ENCODE data around the gene ENOX1.
"Not testable (repeated sequence)": the region's sequence is repeated elsewhere in the genome, so short reads cannot be mapped to it uniquely, and the experiment has no call there.

ENOX1 gene

DNA sequence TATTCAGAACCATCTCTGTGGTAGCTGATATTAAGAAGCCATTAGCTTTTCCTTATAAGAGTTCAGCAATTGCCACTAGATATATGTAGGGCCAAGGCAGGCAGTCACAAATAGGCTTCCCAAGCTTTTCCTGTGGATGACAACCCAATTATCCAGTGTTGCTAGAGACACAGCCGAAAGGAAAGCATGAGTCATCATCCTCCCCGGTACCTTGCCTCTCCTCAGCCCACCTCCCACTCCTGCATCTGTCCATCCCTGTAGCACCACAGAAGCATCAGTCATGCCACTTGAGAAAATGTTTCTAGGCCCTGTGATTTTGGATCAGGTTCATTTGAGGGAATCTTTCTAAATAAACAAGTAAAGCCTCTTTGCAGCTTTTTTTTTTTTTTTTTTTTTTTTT lies 559.1 kb downstream of the ENOX1 start:
- DNase-seq, result no peak

DNA sequence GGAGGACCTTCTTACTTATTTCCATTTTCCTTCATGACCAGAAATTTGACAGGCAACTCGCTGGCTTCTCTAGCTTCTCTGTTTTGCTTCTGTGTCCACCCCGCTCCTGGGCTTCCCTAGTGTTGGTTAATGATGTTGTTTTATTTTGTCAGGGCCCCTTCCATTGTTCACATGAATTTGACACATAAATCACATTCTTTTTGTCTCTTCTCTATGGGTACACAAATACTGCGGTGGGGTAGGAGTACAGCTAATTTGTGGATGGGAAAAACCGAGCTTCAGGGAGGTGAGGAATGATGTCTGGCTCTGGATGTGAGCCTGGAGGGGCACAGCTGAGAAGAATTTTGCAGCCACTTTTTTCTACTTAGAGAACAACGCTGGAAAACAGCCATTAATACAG lies 563.6 kb downstream of the ENOX1 start:
- DNase-seq, result no peak

DNA sequence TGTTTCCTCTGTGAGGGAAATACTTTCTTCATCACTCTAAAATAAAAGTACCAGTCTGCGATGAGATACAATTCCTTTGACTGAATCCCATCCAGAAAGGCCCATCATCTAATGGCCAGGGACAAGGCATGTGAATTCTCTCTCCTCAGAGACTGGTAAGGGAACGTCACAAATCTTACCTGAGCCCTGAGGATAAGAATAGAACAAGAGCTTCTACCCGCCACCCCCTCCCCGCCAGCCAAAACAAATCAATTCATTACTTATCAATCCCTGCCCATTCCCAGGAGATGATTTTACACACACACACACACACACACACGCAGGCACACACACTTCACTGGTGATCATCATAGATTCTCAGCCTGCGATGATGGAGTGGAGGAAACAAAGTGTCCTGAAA lies 564.7 kb downstream of the ENOX1 start:
- DNase-seq, result no peak

DNA sequence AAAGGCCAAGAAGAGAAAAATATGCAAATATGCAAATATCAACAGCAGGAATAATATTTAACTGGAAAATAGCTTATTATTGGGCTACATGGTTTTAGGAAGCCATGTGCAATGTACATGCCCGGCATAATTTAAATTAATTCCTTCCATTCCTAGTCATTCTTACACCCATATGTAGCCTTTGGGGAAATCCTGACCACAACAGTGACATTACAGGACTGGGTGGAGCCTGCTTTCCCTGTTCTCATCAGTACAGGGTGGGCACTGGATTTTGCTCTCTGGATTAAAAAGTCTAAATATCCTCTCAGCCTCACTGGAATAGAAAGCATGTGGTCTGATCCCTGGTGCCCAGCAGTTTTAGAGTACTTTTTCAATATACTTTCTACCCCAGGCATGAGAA lies 565.2 kb downstream of the ENOX1 start:
- DNase-seq, result no peak

DNA sequence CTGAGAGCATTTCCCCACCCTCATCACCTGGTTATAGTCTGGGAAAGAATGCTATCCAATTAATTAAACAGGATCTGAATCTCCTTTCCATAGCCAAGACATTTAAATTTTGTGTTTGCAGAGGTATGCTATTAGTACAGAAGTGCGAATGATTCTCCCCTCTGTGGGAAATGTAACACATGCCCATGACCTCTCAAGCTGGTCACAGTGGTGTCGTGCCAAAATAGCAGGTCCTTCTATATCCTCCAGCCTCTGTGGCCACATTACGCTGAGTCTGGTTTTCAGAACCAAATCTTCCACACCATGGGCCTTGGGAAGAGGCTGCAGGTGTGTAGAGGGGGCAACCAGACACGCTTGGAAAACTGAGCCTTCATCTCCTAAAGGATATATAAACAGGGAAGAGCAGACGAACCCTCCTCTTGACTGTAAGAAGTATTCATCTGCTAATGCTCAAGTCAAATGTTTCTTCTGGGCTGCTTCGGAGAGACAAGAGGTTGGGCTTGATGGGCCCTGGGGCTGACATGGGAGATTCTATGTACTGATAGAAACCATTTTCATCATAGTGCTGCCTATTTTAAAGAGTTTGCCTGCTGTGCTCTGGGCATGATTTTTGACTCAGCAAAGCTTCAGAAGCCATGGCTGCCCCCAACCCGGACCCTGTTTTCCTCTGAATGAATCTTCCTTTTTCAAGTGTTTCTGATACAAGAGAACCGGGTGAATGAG lies 565.7 kb downstream of the ENOX1 start:
- DNase-seq, result no peak

DNA sequence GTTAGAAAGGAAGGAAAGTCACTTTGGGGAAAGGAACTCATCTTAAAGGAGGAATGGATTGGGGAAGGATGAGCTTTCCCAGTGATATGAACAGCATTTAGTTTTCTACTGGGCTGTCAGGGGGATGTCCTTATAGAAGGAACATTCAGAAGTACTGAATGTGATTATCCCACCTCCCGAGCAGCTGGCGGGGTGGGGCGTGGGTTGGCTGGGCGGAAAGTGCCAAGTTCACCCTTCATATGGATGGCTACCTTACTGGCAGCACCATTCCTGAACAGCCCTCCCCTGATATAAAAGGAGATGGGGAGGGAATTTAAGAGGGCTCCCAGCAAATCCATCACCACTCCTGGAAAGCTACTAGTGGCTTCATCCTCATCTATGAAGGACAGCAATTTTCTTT lies 572.6 kb downstream of the ENOX1 start:
- DNase-seq, result no peak

DNA sequence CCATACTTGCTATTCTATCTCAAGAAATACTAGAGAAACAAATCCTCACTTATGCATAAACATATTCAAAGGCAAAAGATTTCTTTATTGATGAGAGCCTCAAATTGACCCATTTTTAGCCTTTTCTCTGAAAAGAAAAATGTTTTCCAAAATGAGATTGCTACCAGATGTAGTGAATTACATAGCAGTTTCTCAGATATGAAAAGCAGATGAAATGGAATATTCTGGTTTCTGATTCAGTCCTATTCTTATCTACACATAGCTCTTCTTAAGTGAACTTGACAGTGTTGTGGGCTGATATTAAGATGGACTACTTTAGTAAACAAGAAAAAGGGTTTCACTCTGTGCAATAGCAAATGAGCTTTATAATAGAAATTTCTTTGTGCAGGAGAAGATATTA lies 579.9 kb downstream of the ENOX1 start:
- DNase-seq, result no peak

DNA sequence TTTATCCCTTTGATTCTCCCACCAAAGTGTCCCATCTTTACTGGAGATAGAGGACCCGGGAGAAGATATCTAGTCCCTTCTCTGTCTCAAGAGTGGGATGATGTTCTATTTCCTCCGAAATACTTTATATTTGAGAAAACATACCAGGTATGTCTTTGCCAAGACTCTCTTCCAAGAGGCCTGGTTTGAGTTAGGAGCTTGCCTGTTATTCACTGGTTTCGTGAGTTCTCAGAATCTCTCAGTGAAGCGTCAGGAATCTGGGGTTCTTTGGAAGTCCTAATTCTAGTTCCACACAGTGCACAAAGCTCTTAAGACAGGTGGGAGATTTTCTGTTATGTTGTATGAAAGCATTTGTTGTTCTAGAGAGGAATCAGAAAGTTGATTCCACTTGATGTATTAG lies 581.4 kb downstream of the ENOX1 start:
- DNase-seq, result no peak

DNA sequence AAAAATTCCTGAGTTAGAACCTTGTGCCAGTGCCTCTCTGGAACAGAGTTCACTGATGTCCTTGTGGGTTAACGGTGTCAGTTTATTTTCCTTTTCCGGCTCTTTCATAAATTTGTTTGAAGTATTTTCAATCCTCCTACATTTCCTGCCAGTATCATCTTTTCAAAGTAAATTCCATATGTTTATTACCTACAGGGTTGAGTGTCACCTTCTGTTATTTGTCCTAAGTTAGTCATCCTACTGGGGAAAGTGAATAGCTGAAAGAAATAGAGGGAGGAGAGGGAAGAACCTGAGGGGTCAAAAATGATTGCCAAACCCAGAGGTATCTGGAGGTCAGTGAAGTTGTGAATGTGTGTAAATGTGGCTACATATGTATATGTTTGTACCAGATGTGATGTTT lies 582.2 kb downstream of the ENOX1 start:
- DNase-seq, result no peak

DNA sequence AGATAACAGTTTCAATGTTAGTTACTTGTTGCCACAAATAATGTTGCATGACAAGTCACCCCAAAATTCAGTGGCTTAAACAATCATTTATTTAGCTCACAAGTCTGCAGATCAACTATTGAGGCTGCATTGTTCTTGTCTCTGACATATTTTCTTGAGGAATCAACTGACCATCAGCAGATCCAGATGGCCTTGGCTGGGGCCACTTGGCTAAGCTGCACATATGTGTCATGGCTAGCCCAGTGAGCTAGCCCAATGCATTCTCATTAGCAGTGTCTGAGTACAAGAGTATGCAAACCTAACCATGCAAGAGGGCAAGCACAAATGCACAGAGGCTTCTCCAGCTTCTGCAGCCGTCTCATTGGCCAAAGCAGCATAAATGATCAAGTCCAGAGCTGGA lies 583.0 kb downstream of the ENOX1 start:
- DNase-seq, result no peak

DNA sequence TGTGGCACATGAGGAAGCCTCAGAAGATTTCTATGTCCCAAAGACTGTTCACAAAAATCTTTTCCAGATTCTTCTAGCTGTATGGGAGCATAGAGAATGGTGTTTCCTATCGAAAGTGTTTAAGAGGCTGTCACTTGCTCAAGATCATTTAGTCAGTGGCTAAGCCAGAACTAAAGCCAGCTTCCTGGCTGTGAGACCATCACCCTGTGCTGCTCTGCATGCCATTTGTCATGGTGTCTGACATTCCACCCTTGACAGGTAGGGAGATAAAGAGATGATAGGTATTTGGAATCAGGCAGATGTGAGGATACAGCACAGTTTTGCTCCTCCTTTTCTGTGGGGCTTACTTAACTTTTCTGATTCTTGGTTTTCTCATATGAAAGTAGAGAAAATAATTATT lies 586.0 kb downstream of the ENOX1 start:
- no peak for DNase-seq

DNA sequence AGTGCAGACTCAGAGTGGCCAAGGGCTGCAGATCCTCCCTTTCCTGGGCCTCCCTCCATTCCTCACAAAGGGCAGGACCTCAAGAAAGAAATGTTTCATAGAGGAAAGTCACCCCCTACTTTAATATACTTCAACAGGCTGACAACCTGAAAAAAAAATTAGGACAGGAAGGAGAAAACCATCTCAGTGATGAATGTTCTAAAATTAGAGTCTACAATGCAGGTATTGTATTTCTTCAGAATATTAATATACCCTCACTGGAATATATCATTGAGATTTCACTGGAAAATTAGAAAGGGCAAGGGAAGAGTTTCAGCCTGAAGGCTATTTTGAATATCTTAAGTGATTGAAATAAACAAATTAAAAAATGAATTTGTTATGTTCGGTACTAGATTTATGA lies 586.5 kb downstream of the ENOX1 start:
- no peak for DNase-seq

DNA sequence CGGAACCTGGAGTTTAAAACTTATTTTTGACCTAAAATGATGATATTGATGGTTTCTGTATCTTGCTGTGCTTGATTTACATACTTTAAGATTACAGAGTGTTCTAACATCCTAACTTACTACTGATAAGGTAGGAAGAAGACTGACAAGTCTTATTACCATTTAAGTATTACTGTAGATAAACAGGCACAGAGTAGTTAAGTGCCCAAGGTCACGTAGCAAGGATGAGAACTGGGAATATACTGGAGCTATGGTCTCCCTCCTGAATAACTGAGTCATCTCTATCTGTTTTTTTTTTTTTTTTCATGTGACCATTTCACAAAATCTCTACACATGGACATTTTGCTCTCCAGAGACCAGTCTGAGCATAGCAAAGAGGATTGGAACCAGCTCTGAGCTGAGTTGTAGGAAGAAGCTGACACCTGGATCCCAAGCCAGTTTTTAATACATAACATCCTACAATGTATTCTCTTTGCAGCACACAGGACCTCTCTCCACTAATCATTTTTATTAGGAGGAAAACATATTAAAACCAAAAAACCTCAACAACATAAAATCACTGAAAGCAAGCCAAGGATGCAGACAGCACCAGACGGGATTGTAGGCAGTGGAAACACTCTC lies 589.9 kb downstream of the ENOX1 start:
- DNase-seq, result no peak

DNA sequence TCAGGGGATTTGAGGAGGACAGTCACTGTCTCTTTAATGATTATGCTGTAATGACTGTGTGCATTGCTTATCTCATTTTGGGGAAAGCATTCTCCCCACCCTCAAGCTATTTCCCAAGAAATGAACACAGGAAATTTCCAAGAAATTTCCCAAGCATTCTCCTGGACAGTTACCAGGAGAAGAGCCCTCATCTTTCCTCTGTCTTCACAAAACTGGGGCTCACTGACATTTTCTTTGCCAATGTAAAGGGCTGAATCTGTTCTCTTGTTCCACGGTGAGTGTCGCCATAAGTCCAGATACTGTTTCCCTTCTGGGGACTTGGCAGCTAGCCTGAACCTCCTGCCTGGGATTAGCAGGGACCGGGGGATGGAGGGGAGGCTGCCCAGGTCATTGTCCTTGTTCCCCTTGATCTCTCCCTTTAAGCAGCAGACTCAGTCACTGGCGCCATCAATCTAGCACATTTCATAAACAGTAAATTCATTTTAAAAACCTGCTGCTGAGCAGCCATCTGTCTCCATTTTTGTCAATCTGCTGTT lies 590.6 kb downstream of the ENOX1 start:
- no peak for DNase-seq

DNA sequence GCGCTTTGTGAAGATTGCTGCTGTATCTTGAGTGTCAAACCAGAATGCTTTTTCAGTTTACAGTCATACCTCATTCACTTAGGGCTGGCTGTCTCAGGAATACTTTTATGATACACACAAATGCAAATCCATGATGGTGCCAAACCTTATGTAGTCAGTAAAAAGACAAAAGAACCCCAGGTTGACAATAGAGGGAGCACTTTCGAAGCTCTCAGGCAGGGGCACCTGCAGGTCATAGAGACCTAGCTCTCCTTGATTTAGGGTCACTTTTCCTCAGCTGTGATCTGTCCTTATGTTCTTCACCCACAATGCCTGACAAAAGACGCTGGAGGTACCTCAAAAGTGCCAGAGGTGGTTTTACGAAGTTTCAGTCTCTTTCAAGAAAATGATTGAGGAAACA lies 591.2 kb downstream of the ENOX1 start:
- no peak for DNase-seq

DNA sequence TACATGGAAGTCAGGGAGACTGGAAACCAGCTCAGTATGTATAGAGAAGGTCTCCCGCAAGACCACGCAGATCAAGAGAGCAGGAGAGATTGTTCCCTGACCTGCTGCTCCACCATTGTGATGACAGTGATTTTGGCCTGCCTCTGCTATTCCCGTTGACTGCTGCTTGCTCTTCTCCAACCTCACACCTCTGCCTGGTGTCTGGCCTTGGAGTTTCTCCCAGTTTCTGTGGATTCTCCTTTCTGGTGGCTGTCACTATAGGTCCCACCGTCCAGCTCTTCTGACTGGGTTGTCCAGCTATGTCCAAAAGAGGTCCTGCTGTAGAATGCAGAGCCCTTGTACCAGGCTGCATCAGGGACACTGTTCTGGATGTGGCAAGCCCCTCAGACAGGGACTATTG lies 591.7 kb downstream of the ENOX1 start:
- no peak for DNase-seq

DNA sequence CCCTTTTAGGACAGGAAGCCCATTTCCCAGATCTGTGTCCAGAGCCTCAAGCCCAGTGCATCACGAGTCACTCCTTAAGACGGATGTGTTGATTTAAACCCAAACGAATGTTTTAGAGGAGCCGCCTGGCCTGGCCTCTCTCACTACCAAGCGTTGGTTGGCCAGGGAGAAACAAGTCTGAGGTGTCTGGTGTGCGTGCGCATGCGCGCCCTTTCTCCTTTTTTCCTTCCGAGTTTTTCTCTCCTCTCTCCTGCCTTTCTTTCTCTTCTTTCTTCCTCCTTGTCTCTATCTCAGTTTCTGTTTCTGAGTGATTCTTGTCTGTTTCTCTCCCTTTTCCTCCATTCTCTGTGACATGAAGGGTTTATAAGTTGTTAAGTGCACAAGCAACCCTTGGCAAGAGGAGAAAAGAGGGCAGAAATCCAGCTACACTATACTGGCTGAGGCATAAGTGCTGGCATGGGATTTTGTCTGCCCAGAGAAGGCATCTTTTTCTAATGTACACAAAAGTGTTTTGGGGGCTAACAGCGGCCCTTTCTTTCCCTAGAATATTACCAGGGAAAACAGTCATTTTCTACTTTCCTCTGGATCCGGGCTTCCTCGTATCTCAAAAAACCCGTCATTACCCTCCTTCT lies 592.9 kb downstream of the ENOX1 start:
- no peak for DNase-seq

DNA sequence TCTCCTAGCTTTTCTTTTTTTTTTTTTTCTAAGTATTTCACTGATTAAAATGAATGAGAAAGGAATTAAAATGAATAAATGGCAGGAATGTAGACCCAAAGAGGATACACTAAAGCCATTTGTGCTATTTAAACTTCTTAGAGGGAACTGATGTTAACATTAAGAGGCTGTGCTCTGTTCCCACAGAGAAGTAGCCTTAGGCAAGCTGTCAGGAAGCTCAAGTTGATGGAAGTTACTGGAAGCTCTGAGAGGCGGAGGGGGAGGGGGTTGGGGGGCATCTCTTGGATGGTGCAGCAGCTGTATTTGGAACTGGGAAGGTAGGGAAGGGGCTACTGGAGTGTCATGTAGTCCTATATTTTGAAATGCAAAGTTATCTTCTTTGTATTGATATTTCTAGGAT lies 595.2 kb downstream of the ENOX1 start:
- DNase-seq, result no peak

DNA sequence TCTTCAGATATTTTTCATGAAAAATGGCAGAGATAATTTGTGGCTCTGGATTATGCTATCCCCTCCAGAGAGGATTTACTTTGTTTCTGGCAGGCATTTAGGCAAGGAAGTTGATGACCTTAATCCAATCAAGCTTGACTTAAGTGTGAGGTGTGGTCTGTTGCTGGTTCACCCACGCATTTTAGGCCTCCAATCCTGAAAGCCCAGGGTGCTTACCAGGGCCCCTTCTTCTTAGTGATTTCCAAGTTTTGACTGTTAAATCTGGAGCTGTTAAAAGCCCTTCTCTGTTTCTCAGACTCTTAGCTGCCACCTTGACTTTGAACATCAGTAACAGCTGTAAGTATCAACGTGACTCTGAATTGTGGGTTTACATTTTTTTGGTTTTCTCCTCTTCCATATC lies 601.5 kb downstream of the ENOX1 start:
- no peak for DNase-seq

DNA sequence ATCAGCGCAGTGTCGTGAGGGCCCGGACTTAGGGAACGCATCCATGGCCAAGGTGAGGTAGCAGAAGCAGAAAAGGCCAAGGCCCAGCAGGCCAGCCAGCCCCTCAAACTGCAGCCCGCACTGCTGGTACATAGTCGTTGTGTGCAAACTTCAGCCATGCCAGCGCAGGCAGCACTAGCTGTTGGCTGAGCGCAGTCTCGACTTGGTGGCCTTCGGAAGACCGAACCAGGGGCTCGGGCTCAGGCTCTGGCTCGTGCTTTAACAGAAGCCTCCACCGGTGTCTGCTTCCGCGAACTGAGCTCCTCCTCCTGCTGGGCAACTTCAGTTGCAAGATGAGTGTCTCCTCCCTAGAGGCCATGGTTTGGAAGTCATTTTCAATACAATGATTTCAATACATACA lies 605.9 kb downstream of the ENOX1 start:
- DNase-seq, result no peak

DNA sequence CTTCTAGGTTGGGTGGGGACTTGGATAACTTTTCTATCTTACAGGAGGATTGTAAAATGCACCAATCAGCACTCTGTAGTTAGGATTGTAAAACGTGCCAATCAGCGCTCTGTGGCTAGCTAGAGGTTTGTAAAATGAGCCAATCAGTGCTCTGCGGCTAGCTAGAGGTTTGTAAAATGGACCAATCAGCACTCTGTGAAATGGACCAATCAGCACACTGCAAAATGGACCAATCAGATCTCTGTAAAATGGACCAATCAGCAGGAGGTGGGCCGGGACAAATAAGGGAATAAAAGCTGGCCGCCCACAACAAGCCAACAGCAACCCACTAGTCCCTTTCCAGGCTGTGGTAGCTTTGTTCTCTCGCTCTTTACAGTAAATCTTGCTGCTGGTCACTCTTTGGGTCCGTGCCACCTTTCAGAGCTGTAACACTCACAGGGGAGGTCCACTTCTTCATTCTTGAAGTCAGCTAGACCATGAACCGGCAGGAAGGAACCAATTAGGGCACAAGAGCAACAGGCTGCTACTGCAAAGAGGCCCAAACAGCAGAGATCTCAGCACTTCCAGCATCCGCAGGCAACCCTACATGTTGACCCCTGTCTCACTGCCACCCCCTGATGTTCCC lies 606.6 kb downstream of the ENOX1 start:
- DNase-seq, result no peak

DNA sequence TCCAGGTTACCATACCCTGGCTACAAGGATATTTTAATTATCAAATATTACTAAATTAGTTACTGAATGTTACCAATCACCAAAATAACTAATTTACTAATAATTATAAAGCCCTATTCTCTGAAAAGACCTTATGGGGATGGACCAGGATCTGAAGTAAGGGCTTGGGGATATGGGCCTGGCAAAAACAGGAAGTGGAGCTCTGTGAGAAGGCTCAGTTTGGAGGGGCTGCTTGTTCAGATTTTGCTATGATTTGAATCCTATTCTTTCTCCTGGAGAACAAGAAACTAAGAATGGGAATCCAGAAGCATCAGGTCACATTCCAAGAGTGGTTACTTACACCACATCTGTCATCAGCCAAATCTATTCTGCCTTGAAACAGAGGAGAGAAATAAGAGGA lies 615.3 kb downstream of the ENOX1 start:
- DNase-seq, result no peak

DNA sequence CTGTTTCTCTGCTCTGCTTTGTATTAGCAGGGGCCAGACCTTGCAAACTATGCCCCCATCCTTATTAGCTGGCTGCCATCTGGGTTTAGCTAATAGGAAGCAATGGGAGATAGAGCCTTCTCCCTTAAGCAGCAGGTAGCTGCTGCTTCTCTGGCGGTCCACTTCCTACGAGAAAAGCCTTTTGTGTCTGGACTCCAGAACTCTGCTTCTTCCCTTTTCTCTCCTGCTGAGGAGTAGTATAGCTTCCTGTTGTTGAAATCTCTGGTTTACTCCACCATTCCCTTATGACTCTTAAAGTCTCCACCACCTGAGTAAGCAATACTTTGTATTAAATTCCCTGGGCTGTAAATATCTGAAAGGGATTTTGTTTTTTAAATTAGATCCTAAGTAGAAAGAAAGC lies 616.3 kb downstream of the ENOX1 start:
- DNase-seq, result no peak

DNA sequence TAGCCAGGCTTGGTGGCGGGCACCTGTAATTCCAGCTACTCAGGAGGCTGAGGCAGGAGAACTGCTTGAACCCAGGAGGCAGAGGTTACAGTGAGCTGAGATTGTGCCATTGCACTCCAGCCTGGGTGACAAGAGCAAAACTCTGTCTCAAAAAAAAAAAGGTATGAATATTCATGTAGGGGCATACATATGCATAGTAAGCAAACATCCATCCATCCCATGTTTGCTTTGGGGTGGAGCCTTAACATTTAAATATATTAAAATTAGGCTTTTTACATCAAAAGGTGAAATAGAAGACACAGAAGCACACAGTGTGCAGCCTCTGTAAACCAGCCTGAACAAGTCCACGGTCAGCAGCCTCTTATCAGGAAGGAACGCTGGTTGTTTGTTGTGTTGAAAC lies 618.3 kb downstream of the ENOX1 start:
- DNase-seq, result not testable (repeated sequence)
